Erythroblast (primary cell): Measurements from ENCODE around the gene COA8.

Experiments
- GATA1 ChIP-seq: IDR thresholded peaks from 2 replicates; pipeline ENCODE4 v1.6.1; 2011; ENCODE audit warnings: low read depth, mild to moderate bottlenecking, control low read depth, low read length, moderate library complexity
- POLR2A ChIP-seq: IDR thresholded peaks from 2 replicates; pipeline ENCODE4 v1.6.1; 2011; ENCODE audit warnings: mild to moderate bottlenecking, low read length

DNA sequence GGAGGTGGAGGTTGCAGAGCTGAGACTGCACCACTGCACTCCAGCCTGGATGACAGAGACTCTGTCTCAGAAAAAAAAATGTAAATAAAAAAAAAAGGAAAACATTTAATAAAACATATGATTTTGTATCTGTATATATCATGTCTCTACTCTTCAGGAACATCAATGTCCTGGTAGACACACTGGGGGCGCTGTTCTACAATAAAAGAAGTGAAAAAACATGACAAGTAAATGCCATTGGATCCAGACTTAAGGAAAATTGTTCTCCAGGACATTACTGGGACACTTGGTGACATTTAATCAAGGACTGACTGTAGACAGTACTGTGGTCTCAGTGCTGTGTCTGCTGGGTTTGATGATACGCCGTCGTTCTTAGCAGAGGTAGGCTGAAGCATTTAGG is 50.8 kb downstream of the COA8 start:
- TF ChIP-seq POLR2A: no peak
- no peak for TF ChIP-seq GATA1
